HG03378 (cell line): ENCODE results near the gene ADD1.

ENCODE experiments used
- ATAC-seq: cut with Tn5 transposase; IDR thresholded peaks from one replicate; pipeline ENCODE4 v1.9.1; 2021; ENCODE audit warnings: mild to moderate bottlenecking, moderate library complexity; ENCODE audit not compliant: unreplicated experiment

ADD1 gene

DNA sequence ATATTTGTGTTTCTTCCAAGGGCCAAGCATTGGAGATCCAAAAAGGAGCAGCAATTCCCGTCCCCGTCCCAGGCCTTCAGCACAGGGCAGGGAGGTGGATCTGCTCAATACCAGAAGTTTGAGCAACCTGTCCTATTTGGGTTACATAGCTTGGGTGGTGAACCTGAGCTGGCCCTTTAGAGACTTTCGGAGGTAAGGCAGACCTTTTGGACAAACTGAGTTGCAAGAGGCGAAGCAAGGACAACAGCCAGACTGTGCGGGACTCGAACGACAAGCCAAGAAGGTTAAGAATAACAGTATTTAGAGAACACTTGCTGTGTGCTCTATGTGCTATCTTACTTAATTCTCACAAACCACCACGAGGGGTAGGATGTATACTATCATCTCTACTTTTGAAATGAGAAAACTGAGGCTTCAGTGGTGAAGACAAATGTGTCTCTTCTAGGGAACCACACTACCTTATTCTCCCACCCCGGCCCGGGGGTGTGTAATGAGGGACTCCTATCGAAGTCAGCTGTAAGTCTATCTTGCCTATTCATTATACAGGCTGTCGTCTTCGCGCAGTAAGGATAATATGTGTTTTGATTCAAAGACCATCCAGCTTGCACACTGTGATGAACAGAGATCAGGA, 118.3 kb downstream of the ADD1 start:
- ATAC-seq = peak; percentile 26

DNA sequence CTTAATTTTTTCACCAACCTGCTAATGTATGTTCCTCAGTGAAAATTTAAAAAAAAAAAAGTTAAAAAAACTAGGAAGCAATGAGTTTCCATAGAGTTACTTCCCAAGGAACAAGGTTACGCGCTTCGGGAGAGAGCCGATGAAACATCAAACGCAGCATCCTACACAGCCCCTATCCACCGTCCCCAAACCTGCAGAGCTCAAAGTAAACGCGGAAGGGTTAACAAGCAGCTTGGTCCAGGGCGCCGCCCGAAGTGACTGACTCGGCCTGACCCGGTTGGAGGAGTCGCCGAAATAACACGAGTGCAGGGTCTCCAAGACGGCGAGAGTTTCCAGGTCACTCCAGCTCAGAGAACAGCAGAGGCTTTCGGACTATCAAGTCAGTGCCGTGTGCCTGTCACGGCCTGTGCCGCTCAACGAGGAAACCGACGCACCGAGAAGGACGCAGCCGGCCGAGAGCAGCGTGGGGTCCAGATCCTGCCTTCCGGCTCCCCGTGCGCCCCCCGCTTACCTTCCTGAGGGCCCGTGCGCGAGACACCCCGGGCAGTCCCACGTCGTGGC, 119.0 kb downstream of the ADD1 start:
- peak; percentile 25 for ATAC-seq

DNA sequence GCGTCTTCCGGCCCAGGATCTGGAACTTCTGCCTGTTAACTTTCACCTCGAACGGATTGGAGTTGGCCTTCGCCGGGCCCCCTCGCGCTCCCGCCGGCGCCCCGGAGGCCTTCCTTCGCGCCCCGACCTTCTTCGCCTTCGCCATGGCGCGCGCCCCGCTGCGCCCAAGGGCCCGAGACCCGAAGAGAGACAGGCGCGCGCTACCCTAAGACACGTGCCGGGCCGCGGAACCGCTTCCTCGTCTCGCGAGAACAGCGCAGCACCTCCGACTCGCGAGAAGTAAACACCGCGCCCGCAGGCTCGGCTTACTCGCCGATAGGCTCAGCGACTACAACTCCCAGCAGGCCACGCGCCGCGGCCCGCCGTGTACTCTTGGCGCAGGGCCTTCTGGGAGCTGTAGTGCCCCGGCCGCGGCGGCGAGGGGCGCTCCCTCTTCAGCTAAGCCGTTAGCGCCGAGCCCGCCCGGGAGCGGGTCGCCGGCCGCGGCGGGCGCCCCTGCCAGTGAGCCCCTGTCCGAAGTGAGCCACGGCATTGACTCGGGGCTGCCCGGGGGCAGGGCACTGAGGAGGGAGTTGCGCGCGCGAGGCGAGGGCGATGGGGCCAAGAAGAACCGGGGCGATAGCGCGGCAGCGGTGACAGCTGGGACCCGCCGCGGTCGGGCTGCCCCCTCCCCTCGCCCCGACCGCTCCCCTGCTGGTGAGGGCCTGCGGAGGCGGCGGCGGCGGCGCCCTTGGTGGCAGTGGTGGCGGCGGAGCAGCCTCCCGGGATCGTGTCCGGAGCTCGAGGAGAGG, 119.7 kb downstream of the ADD1 start, which contains the start of the genes GRK4 and NOP14:
Gene GRK4, plus strand, starts transcription at position 397 of the 791 bp plus-strand sequence. CDS start 500 bp downstream, outside the sequence.
Gene NOP14, minus strand, starts transcription at position 232 of the 791 bp plus-strand sequence. Its CDS starts 87 bp downstream, at position 145.
- peak; percentile 75 for ATAC-seq

DNA sequence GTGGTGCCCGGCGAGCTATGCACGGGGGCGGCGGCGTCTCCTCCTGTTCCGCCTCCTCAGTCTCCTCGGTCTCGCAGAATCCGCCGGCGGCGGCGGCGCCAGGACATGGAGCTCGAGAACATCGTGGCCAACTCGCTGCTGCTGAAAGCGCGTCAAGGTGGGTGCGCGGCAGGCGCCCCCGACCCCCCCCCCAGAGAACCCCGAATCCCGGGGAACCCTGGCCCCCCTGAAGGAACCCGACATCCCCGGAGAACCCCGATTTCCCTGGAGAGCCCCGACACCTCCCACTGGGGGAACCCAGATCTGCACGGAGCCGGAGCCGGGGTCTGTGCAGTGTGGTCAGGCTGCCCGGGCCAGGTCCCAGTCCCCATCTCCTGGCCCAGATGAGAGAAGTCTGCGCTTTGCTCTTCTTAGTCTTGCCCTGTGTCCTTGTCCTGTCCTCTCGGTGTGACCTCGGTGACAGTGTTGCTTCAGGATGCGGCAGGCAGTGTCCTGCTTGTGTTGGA, 120.4 kb downstream of the ADD1 start:
- ATAC-seq = no peak

DNA sequence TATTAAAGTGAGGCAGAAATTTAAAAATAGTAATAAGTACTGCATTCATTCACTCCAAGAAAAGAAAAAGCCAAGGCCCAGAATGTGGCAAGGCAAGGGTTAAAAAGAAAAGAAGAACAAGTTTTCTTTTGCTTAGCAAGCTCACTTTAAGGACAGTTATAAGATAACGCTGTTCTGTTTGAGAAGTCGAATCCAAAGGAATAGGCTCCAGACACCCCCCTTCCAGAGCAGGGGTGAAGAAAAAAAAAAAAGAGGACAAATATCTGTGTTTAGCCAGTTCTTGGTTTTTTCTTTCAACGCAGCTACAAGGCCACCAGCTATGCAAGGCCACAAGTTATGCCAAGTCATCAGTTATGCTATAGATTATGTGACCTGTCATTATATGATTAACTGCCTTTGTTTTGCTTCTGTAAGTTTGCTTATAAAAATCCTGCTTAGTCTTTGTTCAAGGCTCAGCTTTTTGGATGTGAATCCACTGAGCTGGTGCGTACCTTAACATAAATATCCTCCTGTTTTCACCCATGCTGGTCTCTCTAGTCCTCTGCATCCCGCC, 121.1 kb downstream of the ADD1 start:
- ATAC-seq = no peak

DNA sequence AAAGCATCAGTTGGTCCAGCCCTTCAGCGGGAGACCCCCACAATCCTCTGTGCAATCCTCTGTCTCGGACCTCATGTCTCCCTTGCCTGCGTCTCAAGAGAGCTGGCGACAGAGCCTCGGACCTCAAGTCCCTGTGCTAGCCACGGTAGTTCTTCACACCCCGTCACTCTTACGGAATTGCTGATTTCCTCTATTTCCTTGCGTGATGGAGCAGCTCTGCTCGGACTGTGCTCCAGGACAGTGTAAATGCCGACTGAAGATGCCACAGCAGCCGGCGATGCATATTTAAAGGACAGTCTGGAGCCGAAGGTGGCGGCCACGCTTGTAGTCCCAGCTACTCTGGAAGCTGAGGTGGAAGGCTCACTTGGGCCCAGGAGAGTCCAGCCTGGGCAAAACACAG, 121.6 kb downstream of the ADD1 start:
- no peak for ATAC-seq

DNA sequence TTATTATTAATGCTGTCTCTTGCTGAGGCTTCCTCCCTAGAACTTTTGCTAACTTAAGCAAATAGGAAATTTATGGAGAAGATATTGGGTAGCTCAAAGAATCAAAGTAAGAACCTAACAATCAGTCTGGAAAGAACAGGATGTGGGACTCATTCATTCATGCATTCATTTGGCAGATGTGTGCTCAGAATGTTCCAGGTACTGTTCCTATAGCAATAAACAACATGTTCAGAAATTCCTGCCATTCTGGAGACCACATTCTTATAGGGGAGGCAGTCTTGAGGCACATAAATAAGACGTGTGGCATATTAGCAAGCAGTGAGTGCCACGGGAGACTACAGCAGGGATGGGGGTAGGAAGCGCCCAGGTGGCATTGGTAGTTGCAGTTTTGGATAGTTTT, 124.7 kb downstream of the ADD1 start:
- no peak for ATAC-seq

DNA sequence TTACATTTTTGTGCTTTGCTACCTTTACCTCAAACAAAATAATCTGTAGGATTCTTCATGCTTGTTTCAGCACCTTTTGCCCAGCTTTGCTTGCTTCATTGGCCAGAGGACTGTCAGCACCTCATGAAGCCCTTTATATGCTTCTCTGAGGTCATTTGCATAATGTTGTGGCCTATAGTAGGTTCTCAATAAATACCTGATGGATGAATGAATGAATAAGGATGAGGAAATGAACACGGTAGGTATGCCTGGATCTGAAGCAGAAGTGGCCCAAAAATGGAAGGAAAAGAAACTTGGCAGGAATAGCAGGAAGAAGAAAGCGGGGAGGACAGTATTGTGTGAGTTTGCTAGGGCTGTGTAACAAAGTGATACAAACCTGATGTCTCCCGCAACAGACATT, 127.6 kb downstream of the ADD1 start:
- ATAC-seq = no peak

DNA sequence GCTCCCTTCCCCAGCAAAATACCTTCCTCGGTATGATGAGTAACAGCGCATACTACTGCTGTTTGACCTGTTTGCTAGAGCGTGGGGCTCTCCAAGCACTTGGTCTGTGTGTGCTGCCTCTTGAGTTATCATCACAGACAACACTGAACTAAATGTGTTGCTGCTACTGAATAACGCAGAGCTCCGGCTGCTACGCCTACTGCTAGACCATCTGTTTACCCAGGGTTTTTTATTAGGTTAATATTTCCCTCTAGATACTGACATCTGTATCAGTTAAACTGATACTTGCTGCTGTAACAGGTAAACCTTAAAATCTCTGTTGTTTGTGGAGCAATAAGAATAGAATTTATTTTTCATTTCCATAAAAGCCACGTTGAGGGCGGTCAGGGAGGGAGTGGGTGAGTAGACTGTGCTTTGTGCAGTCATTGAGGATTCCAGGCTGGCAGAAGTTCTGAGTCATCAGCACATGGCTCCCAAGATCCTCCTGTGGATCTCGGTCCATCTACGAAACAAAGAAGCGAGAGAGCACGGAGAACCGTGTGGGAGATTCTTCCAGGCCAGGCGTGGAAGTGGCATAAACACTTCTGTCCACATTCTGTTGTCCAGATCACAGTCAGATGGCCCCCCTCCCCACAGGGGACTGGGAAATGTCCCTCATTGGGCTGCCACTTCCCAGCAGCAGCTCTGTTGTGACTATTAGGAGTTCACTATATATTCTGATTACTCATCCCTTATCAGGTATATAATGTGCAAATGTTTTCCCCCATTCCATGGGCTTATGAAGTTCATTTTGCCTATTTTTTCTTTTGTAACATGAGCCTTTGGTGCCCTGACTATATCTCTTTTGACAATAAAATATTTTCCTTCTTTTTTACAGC, 133.8 kb downstream of the ADD1 start:
- no peak for ATAC-seq
